Stimulated activated CD4-positive, alpha-beta T cell treated with anti-CD3 and anti-CD28 coated beads, Interleukin-1b, Interleukin-23, amount 100 ng/mL, for 48 hours (primary cell): ENCODE measurements around the gene ETFA.
A peak's percentile ranks its signal among the peaks of the same experiment; 100 is the strongest.

Experiments used
- DNase-seq: peaks from one replicate; pipeline ENCODE4 v3.0.0-alpha.2; 2020

The ETFA gene

GRCh38 chr15:76311100-76311953 is at the start of gene ETFA:
TSS of gene ETFA (minus strand) at chr15:76311469. CDS start at chr15:76311388, 81 bp downstream.
- DNase-seq, result peak; percentile 95

GRCh38 chr15:76360416-76360815 is 49.1 kb upstream of the ETFA start:
- no peak for DNase-seq

GRCh38 chr15:76359152-76359551 is 47.9 kb upstream of the ETFA start:
- no peak for DNase-seq

- DNase-seq, result no peak
These were observed 47.2 kb upstream of the ETFA start for GRCh38 chr15:76358453-76358852.

GRCh38 chr15:76354823-76355440 is 43.7 kb upstream of the ETFA start:
- DNase-seq, result no peak

- DNase-seq, result no peak
These were observed 42.6 kb upstream of the ETFA start for GRCh38 chr15:76353903-76354302.

- DNase-seq, result no peak
These were observed 41.8 kb upstream of the ETFA start for GRCh38 chr15:76353023-76353577.

GRCh38 chr15:76349301-76350070 is 38.2 kb upstream of the ETFA start:
- no peak for DNase-seq

GRCh38 chr15:76347482-76348055 is 36.3 kb upstream of the ETFA start:
- DNase-seq, result no peak

GRCh38 chr15:76346669-76347481 is 35.6 kb upstream of the ETFA start:
- no peak for DNase-seq

- DNase-seq, result no peak
These were observed 34.8 kb upstream of the ETFA start for GRCh38 chr15:76345880-76346668.

GRCh38 chr15:76345583-76345879 is 34.3 kb upstream of the ETFA start:
- no peak for DNase-seq

- no peak for DNase-seq
These were observed 33.8 kb upstream of the ETFA start for GRCh38 chr15:76344893-76345582.

GRCh38 chr15:76343313-76343996 is 32.2 kb upstream of the ETFA start:
- no peak for DNase-seq

GRCh38 chr15:76342382-76343201 is 31.3 kb upstream of the ETFA start:
- DNase-seq, result peak; percentile 10

GRCh38 chr15:76342058-76342381 is 30.8 kb upstream of the ETFA start:
- DNase-seq, result no peak

- DNase-seq, result no peak
These were observed 30.2 kb upstream of the ETFA start for GRCh38 chr15:76341366-76342057.

- peak; percentile 57 for DNase-seq
These were observed 29.6 kb upstream of the ETFA start for GRCh38 chr15:76340803-76341365.
